GM18520 (cell line): Measurements from ENCODE around the gene FBN3.

Experiments used
- ATAC-seq: cut with Tn5 transposase; IDR thresholded peaks from one replicate; pipeline ENCODE4 v1.9.1; 2021; ENCODE audit not compliant: unreplicated experiment

The FBN3 gene

DNA sequence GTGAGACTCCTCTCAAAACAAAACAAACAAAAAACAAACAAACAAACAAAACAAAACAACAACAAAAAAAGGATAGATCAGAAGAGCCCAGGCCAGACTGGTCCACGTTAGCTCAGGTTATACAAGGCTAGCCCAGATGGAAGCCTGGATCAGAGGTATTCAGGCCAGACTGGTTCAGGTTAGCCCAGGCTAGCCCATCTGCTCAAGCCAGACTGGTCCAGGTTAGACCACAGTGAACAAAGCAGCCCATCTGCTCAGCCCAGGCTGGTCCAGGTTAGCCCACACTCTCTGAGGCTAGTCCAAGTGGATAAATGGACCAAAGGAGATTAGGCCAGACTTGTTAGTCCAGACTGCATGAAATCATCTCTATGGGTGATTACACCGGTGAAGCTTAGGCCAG, 55.7 kb downstream of the FBN3 start:
- no peak for ATAC-seq

DNA sequence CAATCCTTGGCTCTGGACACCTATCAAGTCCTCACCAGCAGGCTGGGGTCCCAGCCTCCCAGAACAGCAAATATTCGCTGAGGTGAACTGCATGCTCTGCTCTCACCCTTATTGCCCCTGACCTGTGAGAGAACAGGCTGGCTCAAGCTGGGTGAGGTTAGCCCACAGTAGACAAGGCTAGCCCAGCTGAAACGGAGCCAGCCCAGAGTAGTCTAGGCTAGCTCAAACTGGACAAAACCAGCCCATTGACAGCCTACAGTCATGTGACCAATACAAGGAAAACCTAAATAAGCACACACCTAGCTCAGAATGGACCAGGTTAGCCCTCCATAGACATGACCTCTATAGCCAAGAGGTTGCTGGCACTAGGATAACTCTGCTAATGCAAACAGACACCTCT, 58.4 kb downstream of the FBN3 start:
- no peak for ATAC-seq

DNA sequence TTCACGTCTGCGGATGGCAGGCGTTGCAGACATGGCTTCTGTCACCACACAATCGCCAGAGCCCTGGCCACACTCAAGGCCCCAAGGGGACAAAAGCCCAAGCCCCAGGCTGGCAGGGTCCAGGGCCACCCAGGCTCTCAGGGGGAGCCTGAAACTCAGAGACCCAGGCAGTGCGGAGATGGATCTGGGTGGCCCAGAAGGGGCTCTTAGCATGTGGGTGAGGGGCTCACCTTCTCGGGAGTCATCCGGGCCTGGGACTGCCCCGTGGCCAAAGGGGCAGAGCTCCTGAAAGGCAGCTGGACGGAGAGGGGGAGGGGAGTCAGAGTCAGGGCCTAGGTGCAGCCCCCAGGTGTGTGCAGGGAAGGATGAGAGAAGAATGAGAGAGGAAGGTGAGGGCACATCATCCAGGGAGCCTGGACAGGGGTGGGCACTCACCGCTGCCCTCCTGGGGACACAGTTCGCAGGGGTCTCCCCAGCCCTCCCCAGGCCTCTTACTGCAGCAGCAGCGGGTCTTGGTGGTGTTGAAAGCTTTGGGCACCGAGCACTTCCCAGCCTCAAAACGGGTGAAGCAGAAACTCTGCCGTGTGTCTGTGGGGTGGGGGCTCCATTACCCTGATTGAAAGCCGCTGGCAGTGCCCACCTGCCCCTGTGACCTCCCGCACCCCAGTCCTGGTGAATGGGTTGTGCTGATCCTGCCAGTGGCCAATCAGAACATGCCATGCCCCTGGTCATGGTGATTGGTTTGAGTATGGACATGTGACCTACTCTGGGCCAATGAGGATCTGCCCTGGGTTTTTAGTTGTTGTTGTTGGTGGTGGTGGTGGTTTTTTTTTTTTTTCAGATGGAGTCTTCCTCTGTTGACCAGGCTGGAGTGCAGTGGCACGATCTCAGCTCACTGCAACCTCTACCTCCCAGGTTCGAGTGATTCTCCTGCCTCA, 59.5 kb downstream of the FBN3 start:
- no peak for ATAC-seq

DNA sequence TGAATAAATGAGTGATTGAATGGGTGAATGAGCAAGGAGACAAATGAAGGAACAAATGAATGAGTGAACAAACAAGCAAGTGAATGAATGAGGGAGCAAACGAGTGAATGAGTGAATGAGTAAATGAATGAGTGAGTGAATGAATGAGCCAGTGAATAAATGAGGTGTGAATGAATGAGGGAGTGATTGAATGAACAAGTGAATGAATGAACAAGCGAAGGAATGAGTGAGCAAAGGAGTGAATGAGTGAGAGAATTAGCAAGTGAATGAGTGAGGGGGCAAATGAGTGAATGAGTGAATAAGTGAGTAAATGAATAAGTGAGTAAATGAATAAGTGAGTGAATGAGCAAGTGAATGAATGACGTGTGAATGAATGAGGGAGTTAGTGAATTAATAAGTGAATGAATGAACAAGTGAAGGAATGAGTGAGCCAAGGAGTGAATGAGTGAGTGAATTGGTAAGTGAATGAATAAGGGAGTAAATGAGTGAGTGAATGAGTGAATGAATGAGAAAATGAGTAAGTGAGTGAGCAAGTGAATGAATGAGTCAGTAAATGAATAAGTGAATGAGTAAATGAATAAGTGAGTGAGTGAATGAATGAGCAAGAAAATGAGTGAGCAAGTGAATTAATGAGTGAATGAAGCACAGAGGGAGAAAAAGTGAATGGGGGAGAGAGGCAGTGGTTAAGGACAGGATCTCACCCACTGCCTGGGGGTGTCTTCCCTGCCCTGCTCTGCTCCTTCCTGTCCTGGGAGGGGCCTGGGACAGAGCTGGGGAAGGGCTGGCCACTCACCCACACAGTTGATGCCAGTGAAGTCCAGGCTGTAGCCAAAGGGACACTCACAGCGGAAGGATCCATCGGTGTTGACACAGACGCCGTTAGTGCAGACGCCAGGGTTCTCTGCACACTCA, 60.4 kb downstream of the FBN3 start:
- ATAC-seq: no peak

DNA sequence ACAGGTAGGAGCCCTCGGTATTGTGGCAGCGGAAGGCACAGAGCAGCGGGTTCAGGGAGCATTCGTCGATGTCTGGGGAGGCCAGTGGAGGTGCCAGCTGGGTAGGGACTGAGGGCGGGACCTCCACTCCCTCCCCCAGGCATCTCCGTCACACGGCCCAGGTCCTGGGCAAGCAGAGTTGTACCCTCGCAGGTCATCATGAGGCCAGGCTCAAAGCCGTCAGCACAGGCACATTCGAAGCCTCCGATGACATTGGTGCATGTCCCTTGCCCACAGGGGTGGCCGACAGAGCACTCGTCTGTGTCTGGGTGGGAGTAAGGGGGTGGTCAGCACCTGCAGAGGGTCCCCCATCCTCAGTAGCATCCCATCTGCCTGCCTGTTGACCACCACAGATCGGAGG, 61.5 kb downstream of the FBN3 start:
- ATAC-seq: no peak

DNA sequence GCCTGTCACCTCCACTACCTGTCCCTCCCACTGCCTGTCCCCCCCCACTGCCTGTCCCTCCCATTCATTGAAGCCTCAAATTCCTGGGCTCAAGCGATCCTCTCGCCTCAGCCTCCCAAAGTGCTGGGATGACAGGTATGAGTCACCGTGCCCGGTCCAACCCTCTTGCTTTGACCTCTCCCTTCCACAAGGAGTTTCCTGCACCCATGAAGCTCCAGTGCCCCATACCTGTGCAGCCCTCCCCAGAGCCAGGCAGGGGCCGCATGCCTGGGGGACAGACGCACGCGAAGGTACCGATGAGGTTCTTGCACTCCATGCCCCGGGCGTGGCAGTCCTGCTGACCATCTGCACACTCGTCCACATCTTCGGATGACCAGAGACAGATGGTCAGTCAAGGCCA, 62.5 kb downstream of the FBN3 start:
- ATAC-seq: no peak

DNA sequence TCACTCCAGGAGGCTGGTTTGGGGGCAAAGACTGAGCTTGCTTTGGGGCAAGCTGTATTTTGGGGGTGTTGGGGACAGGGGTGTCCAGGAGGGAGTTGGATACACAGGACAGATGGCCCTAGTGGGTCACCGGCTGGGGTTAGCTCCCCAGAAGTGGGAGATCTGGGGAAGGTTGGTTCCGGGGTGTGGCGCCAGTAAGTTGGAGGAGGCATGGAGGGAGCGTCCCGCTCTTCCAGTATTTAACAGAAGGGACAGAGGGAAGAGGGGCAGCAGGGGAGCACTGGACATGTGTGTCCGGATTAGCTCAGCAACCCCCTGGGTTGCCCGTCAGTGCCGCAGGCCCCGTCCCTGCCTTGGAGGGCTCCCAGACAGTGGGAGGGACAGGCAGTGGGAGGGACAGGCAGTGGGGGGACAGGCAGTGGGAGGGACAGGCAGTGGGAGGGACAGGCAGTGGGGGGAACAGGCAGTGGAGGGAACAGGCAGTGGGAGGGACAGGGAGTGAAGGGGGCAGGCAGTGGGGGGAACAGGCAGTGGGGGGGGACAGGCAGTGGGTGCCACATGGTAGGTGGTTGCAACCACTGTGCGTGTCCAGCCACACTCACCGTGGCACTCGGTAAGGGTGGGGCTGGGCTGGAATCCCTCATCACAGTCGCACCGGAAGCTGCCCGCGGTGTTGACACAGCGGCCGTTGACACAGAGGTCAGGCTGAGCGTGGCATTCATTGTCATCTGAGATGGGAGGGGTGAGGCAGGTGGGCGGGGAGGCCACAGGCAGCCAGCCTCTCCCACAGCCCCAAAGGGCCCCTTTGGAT, 63.6 kb downstream of the FBN3 start:
- ATAC-seq: no peak

DNA sequence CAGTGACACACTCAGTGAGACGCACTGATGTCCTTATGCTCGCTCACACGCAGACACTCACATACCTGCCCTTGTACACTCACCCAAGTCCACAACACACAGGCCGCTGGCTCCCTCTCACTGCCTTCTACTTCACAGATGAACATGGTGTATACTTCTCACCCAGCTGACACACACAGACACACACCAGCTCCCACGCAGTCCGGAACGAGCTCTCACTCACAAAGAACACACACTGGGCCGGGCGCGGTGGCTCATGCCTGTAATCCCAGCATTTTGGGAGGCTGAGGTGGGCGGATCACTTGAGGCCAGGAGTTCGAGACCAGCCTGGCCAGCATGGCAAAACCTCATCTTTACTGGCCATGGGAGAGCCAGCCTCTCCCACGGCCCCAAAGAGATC, 65.2 kb downstream of the FBN3 start:
- ATAC-seq: no peak

DNA sequence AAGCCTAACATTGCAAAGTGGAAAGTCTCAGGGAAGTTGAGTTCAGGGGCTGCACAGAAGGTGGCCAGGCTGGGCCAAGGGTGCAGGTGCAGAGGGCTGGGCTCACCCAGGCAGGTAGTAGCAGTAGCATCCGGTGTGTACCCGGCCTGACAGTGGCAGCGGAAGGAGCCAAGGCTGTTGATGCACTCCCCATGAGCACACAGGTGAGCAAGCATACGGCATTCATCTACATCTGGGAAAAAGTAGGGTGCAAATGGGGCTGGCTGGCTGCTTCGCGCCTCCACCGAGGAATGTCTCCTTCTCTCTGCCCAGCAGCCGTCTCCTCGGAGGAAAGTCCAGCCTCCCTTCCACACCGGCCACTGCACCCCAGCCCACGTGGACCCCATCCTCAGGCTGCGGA, 66.3 kb downstream of the FBN3 start:
- no peak for ATAC-seq

DNA sequence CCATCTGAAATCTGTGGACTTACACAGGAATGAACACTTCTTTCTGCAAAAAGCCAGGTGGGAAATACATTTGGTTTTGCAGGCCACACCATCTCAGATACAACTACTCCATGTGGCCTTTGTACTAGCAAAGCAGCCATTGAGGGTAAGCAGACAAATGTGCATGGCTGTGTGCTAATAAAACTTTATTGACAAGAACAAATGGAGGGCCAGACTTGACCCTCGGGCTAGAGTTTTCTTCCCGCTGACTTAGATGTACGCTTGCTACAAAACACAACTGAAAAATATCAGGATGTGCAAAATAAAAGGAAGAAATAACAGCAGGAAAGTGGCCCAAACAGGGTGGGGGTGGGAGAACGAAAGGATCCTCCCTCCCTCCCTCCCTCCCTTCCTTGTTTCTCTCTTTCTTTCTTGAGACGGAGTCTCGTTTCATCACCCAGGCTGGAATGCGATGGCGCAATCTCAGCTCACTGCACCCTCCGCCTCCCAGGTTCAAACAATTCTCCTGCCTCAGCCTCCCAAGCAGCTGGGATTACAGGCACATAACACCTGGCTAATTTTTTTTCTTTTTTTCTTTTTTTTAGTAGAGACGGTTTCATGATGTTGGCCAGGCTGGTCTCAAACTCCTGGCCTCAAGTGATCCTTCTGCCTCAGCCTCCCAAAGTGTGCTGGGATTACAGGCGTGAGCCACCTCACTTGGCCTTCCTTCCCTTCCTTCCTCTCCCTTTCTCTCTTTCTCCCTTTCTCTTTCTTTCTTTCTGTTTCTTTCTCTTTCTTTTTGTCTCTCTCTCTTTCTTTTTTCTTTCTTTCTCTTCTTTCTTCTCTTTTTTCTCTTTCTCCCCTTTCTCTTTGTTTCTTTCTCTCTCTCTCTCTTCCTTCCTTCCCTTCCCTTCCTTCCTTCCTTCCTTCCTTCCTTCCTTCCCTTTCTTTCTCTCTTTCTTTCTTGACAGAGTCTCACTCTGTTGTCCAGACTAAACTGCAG, 67.5 kb downstream of the FBN3 start:
- ATAC-seq: no peak

DNA sequence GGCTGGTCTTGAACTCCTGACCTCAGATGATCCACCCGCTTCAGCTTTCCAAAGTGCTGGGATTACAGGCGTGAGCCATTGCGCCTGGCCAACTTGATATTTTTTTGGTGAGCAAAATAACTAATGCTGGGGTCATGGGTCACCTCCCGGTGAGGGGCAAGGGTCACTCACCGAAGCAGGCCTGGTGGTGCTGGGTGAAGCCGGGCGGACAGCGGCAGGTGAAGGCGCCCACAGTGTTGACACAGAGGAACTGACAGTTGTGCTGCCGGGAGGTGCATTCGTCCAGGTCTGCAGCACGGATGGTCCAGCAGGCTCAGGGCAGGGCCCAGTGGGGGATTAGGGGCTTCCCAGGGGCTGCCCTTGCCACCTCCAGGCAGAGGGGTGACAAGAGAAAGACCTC, 68.6 kb downstream of the FBN3 start:
- no peak for ATAC-seq

DNA sequence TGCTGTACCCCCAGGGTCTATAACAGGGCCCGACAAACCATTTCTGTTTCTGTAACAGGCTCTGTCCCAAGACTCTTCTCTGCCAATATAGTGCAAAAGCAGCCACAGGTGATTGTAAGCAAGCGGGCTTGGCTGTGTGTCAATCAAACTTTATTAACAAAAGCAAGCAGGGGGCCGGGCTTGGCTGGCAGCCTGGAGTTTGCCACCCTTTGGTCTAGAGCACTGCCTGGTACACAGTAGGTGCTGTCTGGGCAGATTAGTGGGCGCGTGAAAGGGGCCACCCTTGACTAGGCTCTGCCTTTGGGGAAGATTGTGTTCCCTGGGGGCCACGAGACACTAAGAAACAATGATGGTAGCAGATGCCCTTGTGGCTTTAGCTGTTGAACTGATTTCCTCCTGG, 69.4 kb downstream of the FBN3 start:
- ATAC-seq: no peak

DNA sequence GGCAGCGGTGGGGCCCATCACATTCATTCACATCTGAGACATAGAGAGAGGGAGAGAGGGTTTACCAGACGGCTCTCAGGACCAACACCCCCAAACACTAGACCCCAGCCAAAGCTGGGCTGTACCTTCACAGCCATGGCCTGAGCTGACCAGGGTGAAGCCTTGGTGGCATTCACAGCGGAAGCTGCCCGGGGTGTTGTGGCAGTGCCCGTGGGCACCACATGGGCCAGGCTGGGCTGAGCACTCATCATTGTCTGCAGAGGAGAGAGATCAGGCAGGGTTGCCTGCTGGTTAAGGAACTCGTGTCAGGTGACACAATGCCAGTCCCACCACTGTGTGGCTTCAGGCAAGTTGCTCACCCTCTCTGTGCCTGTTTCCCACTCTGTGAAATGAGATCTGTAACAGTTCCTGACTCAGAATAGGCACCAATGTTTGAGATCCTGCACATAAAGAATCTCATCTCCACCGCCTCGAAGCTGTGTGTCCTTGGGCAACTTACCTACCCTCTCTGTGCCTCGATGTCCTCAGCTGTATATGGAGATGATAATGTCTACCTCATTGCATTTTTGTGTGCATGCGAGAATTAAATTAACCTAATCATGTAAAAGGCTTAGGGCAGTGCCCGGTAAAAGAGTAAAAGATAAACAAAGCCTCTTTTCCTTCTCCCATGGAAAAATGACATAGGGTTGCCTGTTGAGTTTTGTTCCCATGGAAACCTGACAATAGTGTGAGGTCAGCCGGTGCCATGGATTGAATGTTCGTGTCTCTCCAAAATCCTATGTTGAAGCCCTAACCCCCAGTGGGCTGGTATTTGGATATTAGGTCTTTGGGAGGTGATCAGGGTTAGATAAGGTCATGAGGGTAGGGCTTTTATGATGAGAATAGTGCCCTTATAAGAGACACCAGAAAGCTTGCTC, 74.0 kb downstream of the FBN3 start:
- no peak for ATAC-seq

DNA sequence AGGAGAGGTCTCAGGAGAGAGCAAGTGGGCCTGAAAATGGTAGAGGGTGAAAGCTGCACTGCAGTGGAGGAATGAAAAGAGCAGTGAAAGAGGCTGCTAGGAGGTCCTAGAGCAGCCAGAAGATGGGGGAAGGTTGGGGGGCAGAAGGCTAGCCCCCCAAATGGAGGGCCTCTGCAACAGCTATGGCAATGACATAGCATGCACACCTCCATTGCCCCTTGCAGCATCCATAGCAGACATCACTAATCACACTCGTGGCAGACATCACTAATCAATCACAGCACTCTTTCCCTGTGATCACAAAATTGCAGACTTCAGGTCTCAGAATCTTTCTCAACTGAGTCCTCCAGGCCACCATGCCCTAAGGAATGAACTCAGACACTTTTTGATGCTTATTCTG, 74.9 kb downstream of the FBN3 start:
- no peak for ATAC-seq

DNA sequence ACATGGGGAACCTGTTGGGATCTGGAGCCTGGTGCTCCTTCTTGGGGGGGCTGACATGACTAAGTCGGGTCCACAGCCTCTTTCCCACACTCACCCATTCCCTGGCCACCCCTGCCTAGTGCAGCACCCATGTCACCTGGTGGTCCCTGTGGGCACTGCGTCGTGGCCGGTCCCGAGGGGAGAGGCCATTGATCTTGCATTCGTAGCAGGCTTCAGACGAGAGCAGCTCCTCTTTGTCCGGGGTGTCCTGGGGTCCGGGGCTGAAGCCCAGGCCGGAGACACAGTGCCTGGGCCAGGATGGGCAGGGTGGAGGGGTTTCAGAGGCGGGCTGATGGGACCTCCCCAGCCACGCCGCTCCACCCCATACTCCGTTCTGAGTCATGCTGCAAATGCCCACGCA, 77.5 kb downstream of the FBN3 start:
- ATAC-seq: no peak

DNA sequence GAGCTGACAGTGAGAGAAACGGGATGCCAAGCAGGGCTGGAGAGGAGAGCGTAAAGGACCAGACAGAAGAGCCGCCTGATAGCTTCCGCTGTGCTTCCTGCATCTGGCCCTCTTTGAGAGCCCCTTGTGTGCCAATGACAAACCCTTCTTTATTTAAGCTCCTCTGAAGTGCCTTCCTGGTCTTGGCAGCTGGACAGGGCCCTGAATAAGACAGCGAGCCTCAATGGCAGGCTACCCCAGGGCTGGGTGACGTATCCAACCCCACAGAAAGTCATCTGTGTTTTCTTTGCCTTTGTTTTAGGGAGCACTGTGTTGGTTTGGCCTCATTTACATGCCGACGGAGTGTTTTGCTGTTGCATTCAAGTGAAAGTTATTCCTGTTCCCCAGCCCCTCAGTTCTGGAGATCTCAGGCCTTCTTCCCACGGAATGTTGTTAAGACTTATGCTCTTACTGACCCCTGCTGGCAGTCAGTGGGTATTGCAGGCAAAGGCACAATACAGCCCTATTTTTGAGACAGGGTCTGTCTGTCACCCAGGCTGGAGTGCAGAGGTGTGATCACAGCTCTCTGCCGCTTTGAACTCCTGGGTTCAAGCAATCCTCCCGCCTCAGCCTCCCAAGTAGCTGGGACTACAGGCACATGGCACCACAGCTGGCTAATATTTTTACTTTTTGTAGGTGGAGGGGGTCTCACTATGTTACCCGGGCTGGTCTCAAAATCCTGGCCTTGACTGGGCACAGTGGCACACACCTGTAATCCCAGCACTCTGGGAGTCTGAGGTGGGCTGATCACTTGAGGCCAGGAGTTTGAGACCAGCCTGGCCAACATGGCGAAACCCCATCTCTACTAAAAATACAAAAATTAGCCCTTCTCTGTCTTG, 80.1 kb downstream of the FBN3 start:
- no peak for ATAC-seq

DNA sequence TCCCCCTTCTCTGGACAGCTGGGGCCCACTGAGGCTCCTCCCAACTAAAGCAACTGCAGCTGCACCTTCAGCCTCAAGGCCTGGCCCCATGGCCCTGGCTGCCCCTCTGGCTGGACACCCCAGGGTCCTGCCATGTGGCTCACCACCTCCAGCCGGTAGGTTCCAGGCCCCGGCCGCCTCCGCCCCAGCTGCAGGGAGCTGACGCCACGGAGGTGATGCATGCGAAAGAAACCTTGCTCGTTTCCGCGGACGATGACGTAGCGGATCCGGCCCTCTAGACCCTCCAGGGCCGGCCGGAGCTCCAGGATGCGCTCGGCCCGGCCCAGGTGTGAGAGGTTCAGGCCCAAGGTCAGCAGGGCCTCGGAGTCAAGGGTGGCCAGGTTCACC, 83.5 kb downstream of the FBN3 start:
- no peak for ATAC-seq
